ENCODE data around the gene DNM3. TPM values are rescaled to one million over a fixed set of nuclear protein-coding genes. Genes with fewer than 3 reads are reported as not detected.

The DNM3 gene
- polyA plus RNA-seq, 1 of the 3 experiments (the other 2 are of a cell fraction) = 0.43 TPM

DNA sequence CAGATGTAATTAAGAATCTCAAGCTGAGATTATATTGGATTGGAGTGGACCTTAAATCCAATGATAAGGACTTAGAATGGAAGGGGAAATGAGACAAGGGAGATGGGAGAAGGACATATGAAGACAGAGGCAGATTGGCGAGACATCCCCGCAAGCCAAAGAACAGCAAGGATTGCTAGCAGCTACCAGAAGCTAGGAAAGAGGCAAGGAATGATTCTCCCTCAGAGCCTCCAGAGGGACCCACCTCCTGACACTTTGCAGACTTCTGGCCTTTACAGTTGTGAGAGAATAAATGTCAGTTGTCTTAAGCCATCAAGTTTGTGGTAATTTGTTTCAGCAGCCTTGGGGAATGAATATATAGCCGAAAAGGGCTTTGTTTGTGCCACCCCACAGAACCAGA is 39.1 kb upstream of the DNM3 start:
- Histone ChIP-seq H3K27me3 (ENCODE audit: insufficient read depth) (no peaks in the 10 kb centered on the region), H3K79me2 (ENCODE audit: insufficient read depth) (no peaks in the 10 kb centered on the region), H3K27ac (ENCODE audit: low read depth in 2 of 2, low read length in 1 of 2) (no peak overlapping the region), H3F3A (replicated peaks; ENCODE audit: insufficient read depth) (no peaks in the 10 kb centered on the region), H3K9me2 (no peaks in the 10 kb centered on the region), H4K20me1 (ENCODE audit: insufficient read depth) (no peaks in the 10 kb centered on the region), H2AFZ (ENCODE audit: low read depth) (no peak overlapping the region), H3K9ac (no peak overlapping the region), H3K36me3 (replicated peaks in 1 of 2; ENCODE audit: control insufficient read depth in 1 of 2, insufficient read depth in 2 of 2, low read length in 1 of 2) (peaks cover under 1 to 7% of the 10 kb centered on the region in 2 experiments), H3K9me3 (no peaks in the 10 kb centered on the region), H3K4me2 (no peak overlapping the region), H3K4me1 (ENCODE audit: control insufficient read depth in 1 of 2, insufficient read depth in 2 of 2, low read depth in 1 of 2, low read length in 1 of 2) (no peaks in the 10 kb centered on the region), H3K4me3 (ENCODE audit: low read depth in 2 of 2, low read length in 1 of 2) (no peak overlapping the region)
- no peak for TF ChIP-seq CHD2 (IDR thresholded peaks at IDR 0.05; ENCODE audit: low read length, partially characterized antibody)
- TF ChIP-seq RXRA (IDR thresholded peaks at IDR 0.05; ENCODE audit: borderline replicate concordance, low read depth) = no peak
- TF ChIP-seq, protein P1, sequence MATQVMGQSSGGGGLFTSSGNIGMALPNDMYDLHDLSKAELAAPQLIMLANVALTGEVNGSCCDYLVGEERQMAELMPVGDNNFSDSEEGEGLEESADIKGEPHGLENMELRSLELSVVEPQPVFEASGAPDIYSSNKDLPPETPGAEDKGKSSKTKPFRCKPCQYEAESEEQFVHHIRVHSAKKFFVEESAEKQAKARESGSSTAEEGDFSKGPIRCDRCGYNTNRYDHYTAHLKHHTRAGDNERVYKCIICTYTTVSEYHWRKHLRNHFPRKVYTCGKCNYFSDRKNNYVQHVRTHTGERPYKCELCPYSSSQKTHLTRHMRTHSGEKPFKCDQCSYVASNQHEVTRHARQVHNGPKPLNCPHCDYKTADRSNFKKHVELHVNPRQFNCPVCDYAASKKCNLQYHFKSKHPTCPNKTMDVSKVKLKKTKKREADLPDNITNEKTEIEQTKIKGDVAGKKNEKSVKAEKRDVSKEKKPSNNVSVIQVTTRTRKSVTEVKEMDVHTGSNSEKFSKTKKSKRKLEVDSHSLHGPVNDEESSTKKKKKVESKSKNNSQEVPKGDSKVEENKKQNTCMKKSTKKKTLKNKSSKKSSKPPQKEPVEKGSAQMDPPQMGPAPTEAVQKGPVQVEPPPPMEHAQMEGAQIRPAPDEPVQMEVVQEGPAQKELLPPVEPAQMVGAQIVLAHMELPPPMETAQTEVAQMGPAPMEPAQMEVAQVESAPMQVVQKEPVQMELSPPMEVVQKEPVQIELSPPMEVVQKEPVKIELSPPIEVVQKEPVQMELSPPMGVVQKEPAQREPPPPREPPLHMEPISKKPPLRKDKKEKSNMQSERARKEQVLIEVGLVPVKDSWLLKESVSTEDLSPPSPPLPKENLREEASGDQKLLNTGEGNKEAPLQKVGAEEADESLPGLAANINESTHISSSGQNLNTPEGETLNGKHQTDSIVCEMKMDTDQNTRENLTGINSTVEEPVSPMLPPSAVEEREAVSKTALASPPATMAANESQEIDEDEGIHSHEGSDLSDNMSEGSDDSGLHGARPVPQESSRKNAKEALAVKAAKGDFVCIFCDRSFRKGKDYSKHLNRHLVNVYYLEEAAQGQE (IDR thresholded peaks at IDR 0.05; ENCODE audit: low read depth, low read length) = no peak
- TF ChIP-seq FOSL2 (IDR thresholded peaks at IDR 0.05; ENCODE audit: borderline replicate concordance, low read depth) = no peak
- TF ChIP-seq, protein P2, sequence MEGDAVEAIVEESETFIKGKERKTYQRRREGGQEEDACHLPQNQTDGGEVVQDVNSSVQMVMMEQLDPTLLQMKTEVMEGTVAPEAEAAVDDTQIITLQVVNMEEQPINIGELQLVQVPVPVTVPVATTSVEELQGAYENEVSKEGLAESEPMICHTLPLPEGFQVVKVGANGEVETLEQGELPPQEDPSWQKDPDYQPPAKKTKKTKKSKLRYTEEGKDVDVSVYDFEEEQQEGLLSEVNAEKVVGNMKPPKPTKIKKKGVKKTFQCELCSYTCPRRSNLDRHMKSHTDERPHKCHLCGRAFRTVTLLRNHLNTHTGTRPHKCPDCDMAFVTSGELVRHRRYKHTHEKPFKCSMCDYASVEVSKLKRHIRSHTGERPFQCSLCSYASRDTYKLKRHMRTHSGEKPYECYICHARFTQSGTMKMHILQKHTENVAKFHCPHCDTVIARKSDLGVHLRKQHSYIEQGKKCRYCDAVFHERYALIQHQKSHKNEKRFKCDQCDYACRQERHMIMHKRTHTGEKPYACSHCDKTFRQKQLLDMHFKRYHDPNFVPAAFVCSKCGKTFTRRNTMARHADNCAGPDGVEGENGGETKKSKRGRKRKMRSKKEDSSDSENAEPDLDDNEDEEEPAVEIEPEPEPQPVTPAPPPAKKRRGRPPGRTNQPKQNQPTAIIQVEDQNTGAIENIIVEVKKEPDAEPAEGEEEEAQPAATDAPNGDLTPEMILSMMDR (IDR thresholded peaks at IDR 0.05) = no peak
- no peak for TF ChIP-seq POLR2AphosphoS5 (IDR thresholded peaks at IDR 0.05; ENCODE audit: low read depth, low read length)
- no peak for TF ChIP-seq JUND (IDR thresholded peaks at IDR 0.05)
- no peak for TF ChIP-seq MXI1 (IDR thresholded peaks at IDR 0.05; ENCODE audit: low read depth, low read length)
- no peak for TF ChIP-seq NRF1 (IDR thresholded peaks at IDR 0.05; ENCODE audit: low read depth, low read length)
- TF ChIP-seq, protein P3, sequence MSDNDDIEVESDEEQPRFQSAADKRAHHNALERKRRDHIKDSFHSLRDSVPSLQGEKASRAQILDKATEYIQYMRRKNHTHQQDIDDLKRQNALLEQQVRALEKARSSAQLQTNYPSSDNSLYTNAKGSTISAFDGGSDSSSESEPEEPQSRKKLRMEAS (IDR thresholded peaks at IDR 0.05; ENCODE audit: low read depth) = no peak
- TF ChIP-seq TCF12 (IDR thresholded peaks at IDR 0.05) = no peak
- TF ChIP-seq, protein P4, sequence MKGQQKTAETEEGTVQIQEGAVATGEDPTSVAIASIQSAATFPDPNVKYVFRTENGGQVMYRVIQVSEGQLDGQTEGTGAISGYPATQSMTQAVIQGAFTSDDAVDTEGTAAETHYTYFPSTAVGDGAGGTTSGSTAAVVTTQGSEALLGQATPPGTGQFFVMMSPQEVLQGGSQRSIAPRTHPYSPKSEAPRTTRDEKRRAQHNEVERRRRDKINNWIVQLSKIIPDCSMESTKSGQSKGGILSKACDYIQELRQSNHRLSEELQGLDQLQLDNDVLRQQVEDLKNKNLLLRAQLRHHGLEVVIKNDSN (IDR thresholded peaks at IDR 0.05; ENCODE audit: borderline replicate concordance, low read depth) = no peak
- WGBS (ENCODE audit: low lambda C conversion rate) = 96% methylated on average over 3 of the region's 3 CpGs
- no peak for DNase-seq
- ChIA-PET POLR2A (interaction anchor here (0.5 kb wide), 1 partner anchor 22 kb away, joined by 3 read pairs; no protein-coding TSS in a partner anchor), CTCF (interaction anchor here (0.7 to 17.4 kb wide), 31 partner anchors 9 to 745 kb away, joined by 3 to 413 read pairs (median 4); partner anchors contain the start of genes DNM3, METTL13 and PIGC)
